ENCODE measurements around the gene CYTH2.
A peak's percentile ranks its signal among the peaks of the same experiment; 100 is the strongest.
"Not testable (repeated sequence)": the region's sequence is repeated elsewhere in the genome, so short reads cannot be mapped to it uniquely, and the experiment has no call there.

CYTH2 gene

DNA sequence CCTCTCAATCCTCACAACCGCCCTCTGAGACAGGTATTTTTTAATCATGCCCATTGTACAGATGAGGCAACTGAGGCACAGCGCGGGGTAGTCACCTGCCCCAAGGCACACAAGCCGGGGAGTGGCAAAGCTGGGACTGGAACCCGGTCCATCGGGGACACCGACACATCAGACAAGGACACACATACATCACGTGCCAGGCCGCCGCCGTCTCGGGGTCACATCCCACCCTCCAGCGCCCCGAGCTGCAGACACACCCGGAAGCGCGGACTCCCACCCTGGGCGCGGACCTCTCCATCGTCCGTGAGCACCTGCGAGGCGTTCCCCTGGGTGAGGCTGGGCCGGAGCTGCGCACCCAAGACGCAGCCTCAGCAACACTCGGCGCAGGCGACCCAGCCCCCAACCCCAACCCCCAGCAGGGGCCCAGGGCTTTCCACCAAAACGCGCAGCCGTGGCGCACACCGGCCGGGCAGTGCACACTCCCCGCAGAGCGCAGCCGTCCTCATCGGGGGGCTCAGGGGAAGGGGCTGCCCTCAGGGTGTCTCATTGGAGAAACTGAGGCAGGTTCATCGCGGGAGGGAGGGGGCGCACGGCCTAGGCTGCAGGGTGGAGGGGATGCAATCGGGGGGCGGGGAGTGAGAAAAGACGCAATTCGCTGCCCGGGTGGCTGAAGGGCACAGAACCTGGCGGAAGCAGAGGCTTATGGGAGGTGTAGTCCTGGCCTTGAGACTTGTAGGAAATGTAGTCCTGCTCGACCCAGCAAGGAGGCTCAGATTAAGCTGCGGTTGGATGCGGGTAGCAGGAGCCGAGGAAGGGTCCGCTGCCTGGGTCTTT lies 44.3 kb downstream of the CYTH2 start:
- DNase-seq, result peak; percentile 74

GRCh38 chr19:48514123-48514458 lies 44.9 kb downstream of the CYTH2 start:
- no peak for DNase-seq

DNA sequence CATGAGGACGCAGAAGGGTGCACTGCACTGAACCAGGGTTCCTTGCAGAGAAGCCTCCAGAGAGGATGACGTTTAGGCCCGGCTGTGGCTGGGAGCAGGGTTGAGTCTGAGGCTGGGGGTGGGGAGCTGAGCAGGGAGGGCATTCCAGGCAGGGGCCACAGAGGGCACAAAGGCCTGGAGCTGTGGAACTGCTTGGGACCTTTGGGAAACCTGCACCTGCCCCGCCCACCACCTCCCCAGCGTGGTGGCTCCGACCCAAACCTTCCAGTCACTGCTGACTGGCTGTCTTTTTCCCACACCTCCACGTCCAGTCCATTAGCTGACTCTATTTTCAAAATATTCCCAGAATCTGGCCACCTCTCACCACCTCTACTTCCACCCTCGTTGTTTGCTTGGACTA lies 47.4 kb downstream of the CYTH2 start:
- DNase-seq, result no peak

DNA sequence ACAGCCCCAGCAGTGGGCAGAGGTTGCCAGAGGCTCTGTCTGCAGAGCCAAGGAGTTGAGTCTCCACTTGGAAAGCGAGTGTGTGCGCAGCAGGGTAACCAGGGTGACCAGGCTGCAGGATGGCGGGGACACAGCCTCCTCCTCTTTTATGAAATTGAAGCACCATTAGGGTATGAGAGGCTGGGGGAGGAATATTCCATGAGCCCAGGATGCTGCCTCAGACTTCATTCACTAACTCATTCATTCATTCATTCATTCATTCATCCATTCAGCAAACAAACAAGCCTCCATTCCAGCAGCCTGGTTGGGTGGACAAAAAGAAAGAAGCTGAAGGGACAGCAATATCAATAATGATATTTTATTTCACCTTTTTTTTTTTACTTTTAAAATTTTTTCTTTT lies 49.0 kb downstream of the CYTH2 start:
- no peak for DNase-seq

- DNase-seq, result not testable (repeated sequence)
Observed at GRCh38 chr19:48519426-48519825, 50.3 kb downstream of the CYTH2 start.

- no peak for DNase-seq
Observed at GRCh38 chr19:48520134-48520533, 51.0 kb downstream of the CYTH2 start.

DNA sequence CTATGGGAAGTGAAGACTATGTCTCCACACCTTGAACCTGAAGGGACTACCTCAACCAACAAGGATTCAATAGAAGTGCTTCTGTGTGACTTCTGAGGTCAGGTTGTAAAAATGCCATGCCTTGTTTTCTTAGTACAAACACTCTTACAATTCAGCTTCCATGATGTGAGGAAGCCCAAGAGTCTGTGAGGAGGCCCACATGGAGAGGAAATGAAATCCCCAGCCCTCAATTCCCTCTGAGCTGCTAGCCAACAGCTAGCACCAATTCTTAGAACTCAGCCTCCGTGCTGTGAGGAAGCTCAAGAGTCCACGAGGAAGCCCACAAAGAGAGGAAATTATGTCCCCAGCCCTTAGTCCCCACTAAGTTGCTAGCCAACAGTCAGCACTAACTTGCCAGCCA lies 55.1 kb downstream of the CYTH2 start:
- DNase-seq, result no peak

GRCh38 chr19:48524732-48525131 lies 55.6 kb downstream of the CYTH2 start:
- DNase-seq, result no peak

DNA sequence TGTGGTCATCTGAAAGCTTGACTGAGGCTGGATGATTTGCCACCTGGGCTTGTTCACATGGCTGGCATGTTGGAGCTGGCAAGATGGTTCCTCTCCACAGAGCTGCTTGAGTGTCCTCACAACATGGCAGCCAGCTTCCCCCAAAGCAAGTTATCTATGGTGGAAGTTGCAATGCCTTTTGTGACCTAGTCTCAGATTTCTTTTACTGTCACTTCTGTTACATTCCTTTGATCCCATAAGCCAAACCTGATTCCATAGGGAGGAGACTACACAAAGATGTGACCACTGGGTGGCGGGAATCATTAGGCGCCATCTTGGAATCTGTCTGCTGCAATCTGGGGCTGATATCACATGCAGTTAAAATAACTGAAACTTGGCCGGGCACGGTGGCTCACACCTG lies 60.0 kb downstream of the CYTH2 start:
- no peak for DNase-seq

DNA sequence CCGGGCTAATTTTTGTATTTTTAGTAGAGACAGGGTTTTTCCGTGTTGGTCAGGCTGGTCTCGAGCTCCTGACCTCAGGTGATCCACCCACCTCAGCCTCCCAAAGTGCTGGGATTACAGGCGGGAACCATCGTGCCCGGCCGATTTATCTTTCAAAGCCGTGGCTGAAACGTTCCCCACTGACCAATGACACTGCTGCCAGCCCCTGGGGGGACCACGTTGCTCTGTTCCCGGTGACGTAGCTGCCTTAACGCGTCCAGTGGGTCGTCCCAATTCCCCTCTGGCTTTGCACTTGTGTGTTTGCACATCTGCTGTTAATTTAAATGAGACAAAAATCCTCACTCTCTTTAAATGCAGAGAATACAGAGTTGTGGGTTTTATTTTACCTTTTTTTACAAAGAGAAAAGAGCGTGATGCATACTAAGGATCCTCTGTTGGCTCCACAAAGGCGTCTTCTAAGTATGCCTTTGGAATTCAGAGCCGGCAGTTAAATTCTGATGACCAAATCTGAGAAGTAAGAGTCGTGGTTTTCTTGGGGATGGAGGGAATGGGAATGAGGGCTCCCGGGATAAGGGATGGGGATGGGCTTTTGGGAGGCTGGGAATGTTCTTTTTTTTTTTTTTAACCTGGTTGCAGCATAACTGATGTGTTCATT lies 61.0 kb downstream of the CYTH2 start:
- no peak for DNase-seq

DNA sequence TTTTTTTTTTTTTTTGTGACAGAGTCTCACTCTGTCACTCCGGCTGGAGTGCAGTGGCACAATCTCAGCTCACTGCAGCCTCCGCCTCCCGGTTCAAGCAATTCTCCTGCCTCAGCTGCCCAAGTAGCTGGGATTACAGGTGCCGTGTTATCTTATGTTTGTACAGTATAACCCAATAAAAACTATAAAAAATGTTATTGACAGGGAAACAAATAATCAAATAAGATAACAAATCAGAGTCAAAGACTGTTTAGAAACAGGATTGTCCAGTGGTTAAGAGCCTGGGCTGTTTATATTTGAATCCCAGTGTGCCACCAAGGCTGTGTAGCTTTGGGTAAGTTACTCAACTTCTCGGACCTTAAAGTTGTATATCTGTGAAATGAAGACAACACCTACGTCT lies 61.6 kb downstream of the CYTH2 start:
- DNase-seq, result no peak

Data from CD4-positive, alpha-beta T cell treated with Interferon gamma for 1 hour (primary cell).